ENCODE data around the gene CCR6. TPM values are rescaled to one million over a fixed set of nuclear protein-coding genes. Genes with fewer than 3 reads are reported as not detected.
A peak's percentile ranks its signal among the peaks of the same experiment; 100 is the strongest.

CCR6 gene
- total and polyA plus RNA-seq, 10 donors: 15.5 to 37.0 (median 19.8) TPM

DNA sequence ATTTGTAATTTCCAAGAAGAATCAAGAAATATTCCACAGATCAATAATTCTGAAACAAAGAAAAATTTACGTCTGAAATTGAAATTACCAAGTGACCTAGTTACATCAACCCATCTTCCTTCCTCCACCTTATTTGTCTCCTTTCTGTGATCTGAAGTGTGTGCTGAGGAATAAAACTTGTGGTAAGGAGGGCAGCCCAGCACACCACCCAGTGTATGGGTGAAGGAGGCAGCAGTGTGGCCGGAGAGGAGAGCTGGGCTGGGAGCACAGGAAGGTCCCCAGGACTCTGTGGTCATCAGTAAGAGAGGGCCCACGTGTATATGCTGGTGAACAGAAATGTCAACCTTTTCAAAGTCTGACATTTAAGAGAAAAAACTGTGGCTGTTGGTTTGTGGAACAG, 11.3 kb upstream of the CCR6 start:
- intact Hi-C loops (cut with DNase I; ENCODE audit: low total_unique reads): no loop called here
- no peak for DNase-seq
- H3K27ac ChIP-seq: peak overlapping the region; percentile 60 to 92 (median 82)
- no peak for TF ChIP-seq CTCF (IDR thresholded peaks at IDR 0.05 in 8 of 11, conservative IDR thresholded peaks at IDR 0.05 in 3 of 11)
- no peak for TF ChIP-seq POLR2A (IDR thresholded peaks at IDR 0.05)
- TF ChIP-seq POLR2AphosphoS5 (IDR thresholded peaks at IDR 0.05): peak in 2 of 3 donors; percentile 56 to 76
- H3K4me1 ChIP-seq: peaks cover 0 to 75% (median 37%) of the 10 kb centered on the region in 6 donors
- no peaks in the 10 kb centered on the region for H3K27me3 ChIP-seq (replicated peaks in 1 of 7)
- H3K9me3 ChIP-seq: no peaks in the 10 kb centered on the region
- 48 to 60% (median 52%) methylated on average over 3 of the region's 3 CpGs for WGBS, 5 donors
- no peaks in the 10 kb centered on the region for H3K36me3 ChIP-seq
- peak overlapping the region in 6 of 8 donors; percentile 10 to 62 (median 24) for H3K4me3 ChIP-seq

DNA sequence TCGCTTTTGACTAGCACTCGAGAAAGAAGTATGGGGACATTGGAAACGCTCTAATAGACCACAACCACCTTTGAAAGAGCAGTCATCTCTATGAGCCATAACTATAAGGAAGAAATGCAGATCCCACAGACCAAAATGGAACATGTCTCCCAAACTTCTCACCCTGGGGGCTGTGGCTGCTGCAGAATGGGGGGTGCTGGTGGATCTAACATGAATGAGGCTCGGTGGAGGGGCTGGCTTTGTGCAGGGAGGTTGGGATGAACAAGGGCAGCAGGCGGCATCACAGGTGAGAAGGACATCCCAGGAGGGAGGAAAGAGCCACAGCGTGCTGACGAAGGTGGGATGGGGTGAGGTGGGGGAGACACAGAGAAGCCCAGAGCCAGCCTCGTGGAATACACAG, 10.5 kb upstream of the CCR6 start:
- H3K27me3 ChIP-seq (replicated peaks in 1 of 7): no peaks in the 10 kb centered on the region
- no peaks in the 10 kb centered on the region for H3K36me3 ChIP-seq
- H3K4me3 ChIP-seq: peak overlapping the region in 6 of 8 donors; percentile 7 to 62 (median 24)
- TF ChIP-seq CTCF (IDR thresholded peaks at IDR 0.05 in 8 of 11, conservative IDR thresholded peaks at IDR 0.05 in 3 of 11) (no peak), POLR2AphosphoS5 (IDR thresholded peaks at IDR 0.05) (peak in 1 of 3 donors; percentile 24), POLR2A (IDR thresholded peaks at IDR 0.05) (no peak)
- peak; percentile 80 for DNase-seq
- WGBS, 5 donors: 67 to 79% (median 73%) methylated on average over 8 of the region's 8 CpGs
- peaks cover 0 to 81% (median 39%) of the 10 kb centered on the region in 6 donors for H3K4me1 ChIP-seq
- H3K27ac ChIP-seq: peak overlapping the region; percentile 57 to 92 (median 82)
- intact Hi-C loops (cut with DNase I; ENCODE audit: low total_unique reads): no loop called here
- H3K9me3 ChIP-seq: no peaks in the 10 kb centered on the region

DNA sequence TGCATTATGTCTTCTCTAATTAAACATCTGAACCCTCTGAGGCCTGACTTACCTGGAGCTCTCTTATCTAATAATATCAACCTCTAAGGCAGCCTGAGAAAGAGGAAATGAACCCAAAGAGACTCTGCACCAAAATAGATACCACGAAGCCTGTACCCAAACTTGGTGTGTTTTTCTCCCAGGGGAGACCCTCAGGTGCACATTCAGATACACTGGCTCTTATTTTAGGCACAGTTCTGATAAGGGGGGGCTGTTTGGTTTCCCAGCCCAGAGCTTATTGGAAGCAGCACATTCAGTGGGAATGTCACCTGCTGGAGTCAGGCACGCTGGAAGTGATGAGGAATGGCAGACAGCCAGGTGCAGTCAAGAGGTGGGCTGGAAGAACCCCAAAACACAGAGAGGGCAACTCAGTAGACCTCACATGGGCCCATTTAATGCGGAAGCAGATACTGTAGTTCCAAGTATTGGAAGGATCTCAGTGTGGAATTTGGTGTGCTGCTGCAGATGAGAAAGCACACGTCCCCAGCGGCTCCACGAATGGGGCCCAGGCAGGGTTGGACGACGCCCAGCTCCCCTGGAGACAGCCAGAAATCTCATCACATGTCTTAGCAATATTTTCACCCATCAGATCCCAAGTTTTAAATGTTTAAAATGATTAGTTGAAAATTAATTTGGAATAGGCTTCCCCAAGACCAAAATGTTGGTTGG, 9.7 kb upstream of the CCR6 start:
- intact Hi-C loops (cut with DNase I; ENCODE audit: low total_unique reads): no loop called here
- H3K36me3 ChIP-seq: no peaks in the 10 kb centered on the region
- H3K9me3 ChIP-seq: no peaks in the 10 kb centered on the region
- H3K4me3 ChIP-seq: peak overlapping the region in 5 of 8 donors; percentile 17 to 62 (median 25)
- TF ChIP-seq CTCF (IDR thresholded peaks at IDR 0.05 in 8 of 11, conservative IDR thresholded peaks at IDR 0.05 in 3 of 11): no peak
- peak in 1 of 3 donors; percentile 1 for TF ChIP-seq POLR2A (IDR thresholded peaks at IDR 0.05)
- TF ChIP-seq POLR2AphosphoS5 (IDR thresholded peaks at IDR 0.05): peak in 2 of 3 donors; percentile 2 to 59
- WGBS, 5 donors: 54 to 64% (median 60%) methylated on average over 8 of the region's 8 CpGs
- peaks cover 0 to 88% (median 43%) of the 10 kb centered on the region in 6 donors for H3K4me1 ChIP-seq
- H3K27ac ChIP-seq: peak overlapping the region; percentile 57 to 92 (median 83)
- no peaks in the 10 kb centered on the region for H3K27me3 ChIP-seq (replicated peaks in 1 of 7)
- no peak for DNase-seq

Data from spleen (tissue), 11 donors.